H1 (cell line): ENCODE measurements around the gene KLK1. TPM values are rescaled to one million over a fixed set of nuclear protein-coding genes. Genes with fewer than 3 reads are reported as not detected.
A peak's percentile ranks its signal among the peaks of the same experiment; 100 is the strongest.

ENCODE experiments used
- CTCF ChIA-PET: fragments of 300-600 bp; sonication (Branson Sonifier 250); formaldehyde crosslinking; loops from one replicate; lab custom pipeline; 2021; ENCODE audit not compliant: partially characterized antibody; lab: Charles Lee
- POLR2A ChIA-PET: fragments of 300-600 bp; sonication (Branson Sonifier 250); formaldehyde crosslinking; loops from one replicate; lab custom pipeline; 2021; ENCODE audit warnings: inconsistent platforms; ENCODE audit not compliant: partially characterized antibody; lab: Charles Lee
- DNase-seq, 2 experiments: peaks; one replicate each; pipeline versions ENCODE4 v3.0.0 to v3.0.0-alpha.2; 2010 to 2022; ENCODE audit warnings: low spot score in 2 of 2, low read depth in 1 of 2, mixed read lengths in 1 of 2
- FAIRE-seq: peaks from 2 replicates; lab custom pipeline; 2011; peaks lifted over from hg19 to GRCh38; lab: Jason Lieb, UNC
- H2AFZ ChIP-seq: 2 replicates; pipeline ENCODE4 v1.8.1; 2012; ENCODE audit warnings: low read length, inconsistent platforms
- H2AK5ac ChIP-seq: 2 replicates; pipeline ENCODE4 v1.6.1; 2013; ENCODE audit warnings: low read depth, low read length
- H2BK120ac ChIP-seq: replicated peaks from 2 replicates; pipeline ENCODE3; 2013; ENCODE audit warnings: low read depth, low read length, inconsistent platforms
- H2BK12ac ChIP-seq: 2 replicates; pipeline ENCODE4 v1.6.1; 2013; ENCODE audit warnings: low read depth, low read length
- H2BK15ac ChIP-seq: 2 replicates; pipeline ENCODE4 v1.6.1; 2013; ENCODE audit warnings: low read length
- H2BK20ac ChIP-seq: 2 replicates; pipeline ENCODE4 v1.6.1; 2013; ENCODE audit warnings: low read length
- H2BK5ac ChIP-seq: 2 replicates; pipeline ENCODE4 v1.6.1; 2013; ENCODE audit warnings: low read depth, low read length
- H3K14ac ChIP-seq: 2 replicates; pipeline ENCODE4 v1.6.1; 2013; ENCODE audit warnings: inconsistent platforms; ENCODE audit not compliant: insufficient read length
- H3K18ac ChIP-seq: 2 replicates; pipeline ENCODE4 v1.6.1; 2013; ENCODE audit warnings: low read length; ENCODE audit errors: extremely low read depth
- H3K23ac ChIP-seq: 2 replicates; pipeline ENCODE4 v1.6.1; 2013; ENCODE audit warnings: inconsistent platforms; ENCODE audit not compliant: insufficient read length
- H3K23me2 ChIP-seq: 2 replicates; pipeline ENCODE4 v1.6.1; 2013; ENCODE audit warnings: low read depth, low read length
- H3K27ac ChIP-seq: 2 replicates; pipeline ENCODE4 v1.6.1; 2011; ENCODE audit warnings: low read depth, low read length, inconsistent platforms
- H3K27me3 ChIP-seq, 4 experiments: replicated peaks in 1 of 4; 1 replicate in 1 of 4; 2 replicates in 3 of 4; pipeline versions ENCODE4 v1.6.1 to v1.8.1; 2011 to 2013; ENCODE audit warnings: low read length in 3 of 4, mild to moderate bottlenecking in 3 of 4, inconsistent platforms in 2 of 4, mixed read lengths in 2 of 4, moderate library complexity in 1 of 4; ENCODE audit not compliant: control insufficient read depth in 3 of 4, insufficient read depth in 3 of 4; ENCODE audit errors: extremely low read depth in 1 of 4
- H3K36me3 ChIP-seq, 4 experiments: 2 replicates each; pipeline versions ENCODE4 v1.6.1 to v1.8.1; 2011 to 2013; ENCODE audit warnings: mild to moderate bottlenecking in 4 of 4, low read length in 3 of 4, moderate library complexity in 2 of 4, control low read depth in 1 of 4, inconsistent platforms in 1 of 4; ENCODE audit not compliant: insufficient read depth in 4 of 4, control insufficient read depth in 2 of 4
- H3K4ac ChIP-seq: replicated peaks from 2 replicates; pipeline ENCODE3; 2013; ENCODE audit warnings: low read length, low read depth, mixed read lengths, inconsistent platforms; ENCODE audit not compliant: insufficient read length
- H3K4me1 ChIP-seq, 4 experiments: replicated peaks in 1 of 4; 1 replicate in 1 of 4; 2 replicates in 3 of 4; pipeline versions ENCODE4 v1.6.1 to v1.8.1; 2011 to 2013; ENCODE audit warnings: low read length in 3 of 4, inconsistent platforms in 2 of 4, mixed read lengths in 1 of 4; ENCODE audit not compliant: insufficient read depth in 4 of 4, control insufficient read depth in 3 of 4
- H3K4me2 ChIP-seq, 2 experiments: 2 replicates each; pipeline versions ENCODE4 v1.6.1 to v1.8.1; 2011 to 2013; ENCODE audit warnings: low read depth in 2 of 2, low read length in 2 of 2, control low read depth in 1 of 2, inconsistent platforms in 1 of 2, mild to moderate bottlenecking in 1 of 2; ENCODE audit not compliant: insufficient read depth in 1 of 2
- H3K4me3 ChIP-seq, 4 experiments: fragments of 200-600, 300-600 bp in 1 of 4; sonication (generic), shearing (Covaris generic), sonication (Bioruptor Twin) in 1 of 4; 2 replicates each; pipeline versions ENCODE4 v1.5.1 to v1.8.1; 2011 to 2016; ENCODE audit warnings: low read length in 4 of 4, low read depth in 3 of 4, control low read depth in 2 of 4, inconsistent platforms in 2 of 4, mild to moderate bottlenecking in 2 of 4, mixed read lengths in 1 of 4, moderate library complexity in 1 of 4; ENCODE audit not compliant: insufficient read depth in 2 of 4; ENCODE audit errors: extremely low read depth in 1 of 4
- H3K56ac ChIP-seq: replicated peaks from 2 replicates; pipeline ENCODE3; 2013; ENCODE audit warnings: low read depth, mild to moderate bottlenecking, mixed read lengths, low read length, inconsistent platforms; ENCODE audit not compliant: insufficient read length
- H3K79me1 ChIP-seq: 2 replicates; pipeline ENCODE4 v1.6.1; 2013; ENCODE audit warnings: low read depth, low read length, control low read depth
- H3K79me2 ChIP-seq, 2 experiments: 2 replicates each; pipeline versions ENCODE4 v1.6.1 to v1.8.1; 2012 to 2013; ENCODE audit warnings: low read length in 2 of 2, mild to moderate bottlenecking in 2 of 2, inconsistent platforms in 1 of 2; ENCODE audit not compliant: insufficient read depth in 2 of 2, control insufficient read depth in 1 of 2
- H3K9ac ChIP-seq, 4 experiments: replicated peaks in 1 of 4; 1 replicate in 1 of 4; 2 replicates in 3 of 4; pipeline versions ENCODE4 v1.6.1 to v1.8.1; 2011 to 2013; ENCODE audit warnings: low read depth in 3 of 4, low read length in 3 of 4, control low read depth in 2 of 4, mild to moderate bottlenecking in 2 of 4, moderate library complexity in 2 of 4, inconsistent platforms in 1 of 4; ENCODE audit errors: extremely low read depth in 1 of 4
- H3K9me3 ChIP-seq, 2 experiments: 2 replicates each; pipeline versions ENCODE4 v1.6.1 to v1.8.1; 2012 to 2013; ENCODE audit warnings: mild to moderate bottlenecking in 2 of 2, moderate library complexity in 2 of 2, control low read depth in 1 of 2, inconsistent platforms in 1 of 2, low read depth in 1 of 2, low read length in 1 of 2, mixed read lengths in 1 of 2; ENCODE audit not compliant: insufficient read depth in 2 of 2
- H4K20me1 ChIP-seq, 2 experiments: replicated peaks in 1 of 2; 2 replicates each; pipeline versions ENCODE3 to v1.8.1; 2011 to 2013; ENCODE audit warnings: inconsistent platforms in 2 of 2, low read length in 2 of 2, mild to moderate bottlenecking in 1 of 2; ENCODE audit not compliant: insufficient read depth in 2 of 2, control insufficient read depth in 1 of 2
- H4K5ac ChIP-seq: 2 replicates; pipeline ENCODE4 v1.6.1; 2013; ENCODE audit warnings: low read length, low read depth, mixed read lengths, inconsistent platforms; ENCODE audit not compliant: insufficient read length
- H4K8ac ChIP-seq: 2 replicates; pipeline ENCODE4 v1.8.0; 2013; ENCODE audit warnings: mild to moderate bottlenecking, moderate library complexity, low read length, inconsistent platforms; ENCODE audit not compliant: insufficient read depth; ENCODE audit errors: extremely low read depth
- H4K91ac ChIP-seq: replicated peaks from 2 replicates; pipeline ENCODE3; 2013; ENCODE audit warnings: low read length, mixed read lengths, inconsistent platforms; ENCODE audit not compliant: insufficient read length
- CHD2 ChIP-seq: IDR thresholded peaks from 2 replicates; pipeline ENCODE4 v1.6.1; 2012; ENCODE audit warnings: low read length, improper control_type of control experiment
- SAP30 ChIP-seq: fragments of 300-600 bp; sonication (generic); IDR thresholded peaks from 2 replicates; pipeline ENCODE4 v1.7.1; 2012; ENCODE audit warnings: low read length, moderate library complexity, mild to moderate bottlenecking, inconsistent platforms; ENCODE audit not compliant: insufficient read depth, insufficient replicate concordance
- SP2 ChIP-seq: IDR thresholded peaks from 2 replicates; pipeline ENCODE4 v1.6.1; 2012; ENCODE audit warnings: mild to moderate bottlenecking, low read length, inconsistent platforms
- TAF7 ChIP-seq: optimal IDR thresholded peaks from 2 replicates; pipeline ENCODE3; 2011; ENCODE audit warnings: low read depth, mild to moderate bottlenecking, inconsistent platforms, low read length, moderate library complexity, borderline replicate concordance
- WGBS, 2 experiments: shearing (Covaris generic) in 1 of 2; methylation state at CpG; one replicate each; pipeline versions ENCODE4 v1.1.6 to v1.1.7; 2013 to 2015; ENCODE audit warnings: low lambda C conversion rate in 2 of 2, mixed read lengths in 2 of 2, inconsistent platforms in 1 of 2, low coverage in 1 of 2, missing lambda C conversion rate in 1 of 2; ENCODE audit not compliant: insufficient replicate concordance in 2 of 2, insufficient coverage in 1 of 2, insufficient read length in 1 of 2; ENCODE audit errors: extremely low coverage in 1 of 2, missing lambda C conversion rate in 1 of 2; 5-methylcytosine and 5-hydroxymethylcytosine counted together
- long read RNA-seq, 2 experiments: library from RNA in 1 of 2; library from capped mRNA in 1 of 2; stranded (forward); transcript quantifications; one replicate each; pipeline ENCODE4 v2.0.0, GENCODE V29; 2021; ENCODE audit warnings: inconsistent platforms in 1 of 2
- polyA minus RNA-seq, 3 experiments: library from RNA; depleted of rRNA, polyadenylated mRNA; stranded (reverse); fragments of >200 nt; gene quantifications; 1 replicate in 2 of 3; 2 replicates in 1 of 3; pipeline ENCODE4 v1.2.3, GENCODE V29; 2011
- polyA plus RNA-seq, 7 experiments: library from polyadenylated mRNA; depleted of rRNA in 3 of 7; stranded (reverse) in 5 of 7; unstranded in 2 of 7; fragments of >200 nt in 5 of 7; fragments of 200-250 nt in 2 of 7; gene quantifications; 1 replicate in 5 of 7; 2 replicates in 1 of 7; 4 replicates in 1 of 7; pipeline versions ENCODE4 v1.2.1 to v1.2.3, GENCODE V29; 2011 to 2013; ENCODE audit warnings: missing spikeins in 2 of 7, mixed read lengths in 2 of 7
- total RNA-seq: library from RNA; stranded (reverse); fragmentation: NEBNext Ultra II Directional; extraction: Animal tissue kit (Norgen Biotek cat#: 25700); gene quantifications from 2 replicates; pipeline ENCODE4 v1.2.1, GENCODE V29; 2021

Gene KLK1
- total RNA-seq (3.4 and 4.8 TPM in 2 replicates), polyA plus RNA-seq (2011; rRNA removed) (4.0 and 5.8 TPM in 2 replicates), polyA minus RNA-seq (2011; rRNA and poly(A)+ RNA removed) (0.63 and 1.4 TPM in 2 replicates)
- polyA plus RNA-seq (2011; cell fraction: cytosol; rRNA removed) = 4.8 TPM
- 7.1 TPM for polyA plus RNA-seq (2011; cell fraction: nucleus; rRNA removed)
- 5.2 to 6.7 TPM (median 5.7 TPM) in 4 replicates for polyA plus RNA-seq (2012, experiment 1 of 2)
- polyA plus RNA-seq (2012, experiment 2 of 2) = 4.1 TPM
- polyA plus RNA-seq (2013, experiment 1 of 2) = 6.2 TPM
- 5.8 TPM for polyA plus RNA-seq (2013, experiment 2 of 2)
- 1.3 TPM for polyA minus RNA-seq (2011; cell fraction: cytosol; rRNA and poly(A)+ RNA removed)
- polyA minus RNA-seq (2011; cell fraction: nucleus; rRNA and poly(A)+ RNA removed) = 2.9 TPM
- long read RNA-seq, experiment 1, partial matches to known transcripts = 0 of 3 reads
- long read RNA-seq, experiment 1, other reads (novel, unspliced or antisense) = 1 of 3 reads
- long read RNA-seq, experiment 2, partial matches to known transcripts = 1 of 2 reads
- long read RNA-seq, experiment 2, other reads (novel, unspliced or antisense) = 1 of 2 reads

DNA sequence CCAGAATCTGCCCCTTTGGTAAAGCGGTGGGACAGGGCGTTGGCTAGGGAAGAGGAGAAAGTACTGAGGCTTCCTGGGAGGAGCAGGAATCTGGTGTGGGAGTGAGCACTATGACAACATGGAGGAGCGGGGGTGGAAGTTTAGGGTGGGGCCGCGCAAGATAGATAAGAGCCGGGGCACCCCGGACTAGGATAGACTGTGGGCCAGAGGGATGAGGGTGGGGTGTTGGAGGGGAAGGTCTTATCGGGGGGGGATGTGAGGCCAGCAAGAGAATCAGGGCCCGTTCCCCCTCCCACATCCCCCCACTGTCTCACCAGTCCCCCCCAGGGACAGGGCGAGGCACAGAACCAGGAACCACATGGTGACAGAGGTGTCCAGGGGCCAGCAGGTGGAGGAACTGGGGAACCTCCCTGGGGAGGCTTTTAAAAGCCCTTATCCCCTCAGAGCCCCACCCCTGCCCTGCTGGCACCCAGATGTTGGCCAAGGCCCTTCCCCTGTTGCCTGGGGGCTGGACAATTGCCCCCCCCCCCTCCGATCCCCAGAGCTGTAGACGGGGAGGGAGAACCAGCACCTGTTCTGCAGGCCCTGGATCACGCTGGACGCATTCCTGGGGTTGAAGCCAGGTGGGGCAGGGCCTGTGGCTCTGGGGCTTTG is at the start of gene KLK1:
Gene KLK1, minus strand, starts transcription at position 399 of the 654 bp plus-strand sequence. Its CDS starts 39 bp downstream, at position 360.
- H4K5ac ChIP-seq = no peak within 1 kb of the TSS
- no peak within 1 kb of the TSS for H3K4ac ChIP-seq
- H3K36me3 ChIP-seq = no peaks in the 10 kb centered on the region
- peaks cover 0 to 22% (median 17%) of the 10 kb centered on the region in 4 experiments; a peak in 6 of 7 replicates for H3K4me1 ChIP-seq
- ChIA-PET POLR2A (interaction anchor here (14.4 kb wide), 1 partner anchor 25 kb away, joined by 275 read pairs; no protein-coding TSS in a partner anchor), CTCF (no interaction called here)
- 78% methylated on average over 12 of the region's 14 CpGs; no CpG with 5 or more reads in 1 of the 2 experiments for WGBS, 2 experiments
- H3K27ac ChIP-seq = no peak within 1 kb of the TSS
- H3K9ac ChIP-seq = no peak within 1 kb of the TSS
- no peak within 1 kb of the TSS; the same call in 1 of the 2 replicates for H3K18ac ChIP-seq
- no peak within 1 kb of the TSS for H2AFZ ChIP-seq
- H3K27me3 ChIP-seq = peaks cover 9 to 38% (median 35%) of the 10 kb centered on the region in 4 experiments
- H3K56ac ChIP-seq = no peak within 1 kb of the TSS
- H3K9me3 ChIP-seq = no peaks in the 10 kb centered on the region; a peak in 1 of 4 replicates
- no peak for DNase-seq
- peak within 1 kb of the TSS; percentile 40; the same call in 1 of the 2 replicates for H2BK15ac ChIP-seq
- H4K91ac ChIP-seq = no peak within 1 kb of the TSS
- no peak within 1 kb of the TSS for H2BK5ac ChIP-seq
- H3K23me2 ChIP-seq = peaks cover 16% of the 10 kb centered on the region; the same call in 1 of the 2 replicates
- H3K14ac ChIP-seq = no peak within 1 kb of the TSS
- no peak within 1 kb of the TSS for H3K4me3 ChIP-seq
- FAIRE-seq = no peak
- no peak within 1 kb of the TSS for H3K4me2 ChIP-seq
- H2BK12ac ChIP-seq = 0 out of 2 replicates have a peak within 1 kb of the TSS, but pooled peaks have one; percentile 14
- no peak within 1 kb of the TSS for H2BK20ac ChIP-seq
- no peak within 1 kb of the TSS for H2AK5ac ChIP-seq
- no peak within 1 kb of the TSS for H3K23ac ChIP-seq
- no peaks in the 10 kb centered on the region for H3K79me1 ChIP-seq
- no peaks in the 10 kb centered on the region for H3K79me2 ChIP-seq
- no peak within 1 kb of the TSS for H2BK120ac ChIP-seq
- H4K8ac ChIP-seq = no peak within 1 kb of the TSS
- H4K20me1 ChIP-seq = peaks cover 0 to 2% of the 10 kb centered on the region in 2 experiments
- TF ChIP-seq TAF7 (no peak), SAP30 (no peak), SP2 (no peak), CHD2 (no peak)
